GM13976 (cell line): ENCODE data around the gene CCL23.

Source experiments
- DNase-seq: peaks from one replicate; pipeline ENCODE4 v3.0.0; 2012; ENCODE audit warnings: low spot score
- in situ Hi-C: fragments of 300-500 bp; cut with MboI; formaldehyde crosslinking; loops from one replicate; pipeline ENCODE4 v1.12.0; 2022; ENCODE audit warnings: low sequenced_read_pairs, mixed read lengths, inconsistent platforms; ENCODE audit not compliant: unreplicated experiment
- TF ChIP-seq, protein P1 (sequence below): IDR thresholded peaks from 2 replicates; pipeline ENCODE4 v1.5.1; 2012; ENCODE audit warnings: borderline replicate concordance, mild to moderate bottlenecking; ENCODE audit not compliant: insufficient read depth; ENCODE audit errors: extremely low read depth, missing control alignments, control extremely low read depth

CCL23 gene, protein sequence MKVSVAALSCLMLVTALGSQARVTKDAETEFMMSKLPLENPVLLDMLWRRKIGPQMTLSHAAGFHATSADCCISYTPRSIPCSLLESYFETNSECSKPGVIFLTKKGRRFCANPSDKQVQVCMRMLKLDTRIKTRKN

GRCh38 chr17:36017799-36018198 is at the start of gene CCL23:
Gene CCL23 (minus strand): TSS chr17:36017972. CDS start chr17:36017897, 75 bp downstream.
- TF ChIP-seq, protein P1, sequence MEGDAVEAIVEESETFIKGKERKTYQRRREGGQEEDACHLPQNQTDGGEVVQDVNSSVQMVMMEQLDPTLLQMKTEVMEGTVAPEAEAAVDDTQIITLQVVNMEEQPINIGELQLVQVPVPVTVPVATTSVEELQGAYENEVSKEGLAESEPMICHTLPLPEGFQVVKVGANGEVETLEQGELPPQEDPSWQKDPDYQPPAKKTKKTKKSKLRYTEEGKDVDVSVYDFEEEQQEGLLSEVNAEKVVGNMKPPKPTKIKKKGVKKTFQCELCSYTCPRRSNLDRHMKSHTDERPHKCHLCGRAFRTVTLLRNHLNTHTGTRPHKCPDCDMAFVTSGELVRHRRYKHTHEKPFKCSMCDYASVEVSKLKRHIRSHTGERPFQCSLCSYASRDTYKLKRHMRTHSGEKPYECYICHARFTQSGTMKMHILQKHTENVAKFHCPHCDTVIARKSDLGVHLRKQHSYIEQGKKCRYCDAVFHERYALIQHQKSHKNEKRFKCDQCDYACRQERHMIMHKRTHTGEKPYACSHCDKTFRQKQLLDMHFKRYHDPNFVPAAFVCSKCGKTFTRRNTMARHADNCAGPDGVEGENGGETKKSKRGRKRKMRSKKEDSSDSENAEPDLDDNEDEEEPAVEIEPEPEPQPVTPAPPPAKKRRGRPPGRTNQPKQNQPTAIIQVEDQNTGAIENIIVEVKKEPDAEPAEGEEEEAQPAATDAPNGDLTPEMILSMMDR = no peak
- in situ Hi-C loops = no loop called here
- DNase-seq = no peak

DNA sequence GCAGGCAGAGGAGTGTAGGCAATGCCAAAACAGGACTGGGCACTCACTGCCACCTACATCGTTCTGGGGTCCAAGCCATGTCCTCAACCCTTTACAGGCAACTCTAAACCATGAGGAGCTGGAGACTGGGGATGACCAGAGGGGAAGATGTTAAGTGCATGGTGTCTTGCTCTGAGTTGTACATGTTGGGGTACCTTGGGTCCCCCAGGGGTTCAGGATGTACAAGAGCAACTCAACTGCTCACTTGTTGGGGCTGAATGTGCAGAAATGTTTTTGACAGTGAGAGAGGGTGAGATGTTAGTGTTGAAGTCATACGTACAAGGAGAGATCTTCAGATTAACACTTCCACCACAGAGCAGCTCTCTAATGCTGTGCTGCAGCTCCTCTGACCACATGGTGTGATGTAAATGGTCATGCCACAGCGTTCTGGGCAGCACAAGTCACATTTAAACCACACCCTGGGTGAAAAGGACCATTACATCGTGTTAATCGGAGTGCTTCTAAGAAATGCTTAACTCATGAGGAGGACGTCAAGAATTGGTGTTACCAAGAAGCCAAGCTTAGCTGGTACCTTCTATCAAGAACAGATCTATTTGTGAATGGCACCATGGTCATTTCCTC is 48.7 kb upstream of the CCL23 start:
- no peak for DNase-seq
- TF ChIP-seq, protein P1 = no peak
- in situ Hi-C loops = no loop called here

GRCh38 chr17:36063786-36064541 is 46.2 kb upstream of the CCL23 start, which contains the start of gene CCL18:
Gene CCL18 (plus strand): TSS chr17:36064272. CDS start chr17:36064343, 71 bp downstream.
- TF ChIP-seq, protein P1 = no peak
- DNase-seq = no peak
- in situ Hi-C loops = no loop called here

DNA sequence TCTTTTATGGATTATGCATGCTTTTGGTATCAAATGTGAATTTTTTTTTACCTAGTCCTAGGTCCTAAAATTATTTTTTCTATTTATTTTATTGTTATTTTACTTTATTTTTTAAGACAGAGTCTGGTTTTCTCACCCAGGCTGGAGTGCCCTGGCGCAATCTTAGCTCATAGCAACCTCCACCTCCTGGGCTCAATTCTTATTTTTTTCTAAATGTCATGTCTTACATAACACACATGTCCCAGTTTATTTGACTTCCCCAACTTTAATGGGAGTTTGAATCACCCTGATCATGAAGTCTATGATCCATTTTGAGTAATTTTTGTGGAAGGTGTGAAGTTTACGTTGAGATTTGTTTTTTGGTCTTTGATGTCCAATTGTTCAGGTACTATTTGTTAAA is 43.0 kb upstream of the CCL23 start:
- in situ Hi-C loops = no loop called here
- TF ChIP-seq, protein P1 = no peak
- no peak for DNase-seq

GRCh38 chr17:36059406-36059805 is 41.6 kb upstream of the CCL23 start:
- TF ChIP-seq, protein P1 = no peak
- in situ Hi-C loops = no loop called here
- no peak for DNase-seq

DNA sequence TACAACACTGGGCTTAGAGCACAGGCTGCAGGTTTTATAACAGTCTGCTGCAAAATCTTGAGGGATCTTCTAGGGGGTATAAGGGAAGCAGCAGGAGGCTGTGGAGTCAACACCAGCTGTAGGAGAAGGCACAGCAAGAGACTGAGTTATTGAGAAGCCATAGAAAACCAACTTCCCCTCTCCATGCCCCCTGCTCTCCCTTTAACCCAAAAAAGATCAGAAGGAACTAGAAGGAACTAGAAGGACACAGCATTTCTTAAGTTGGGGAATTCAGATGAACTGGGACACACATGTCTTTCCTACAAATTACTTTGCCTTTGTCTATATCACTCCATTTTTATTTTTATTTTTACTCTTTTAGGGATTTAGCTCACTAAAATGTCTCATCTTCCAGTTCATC is 40.1 kb upstream of the CCL23 start:
- in situ Hi-C loops = no loop called here
- TF ChIP-seq, protein P1 = no peak
- DNase-seq = no peak
